Central memory CD8-positive, alpha-beta T cell (primary cell): Measurements from ENCODE around the gene NEGR1.

Experiments
- ATAC-seq: fragments of 150-1000 bp; cut with Tn5 transposase; replicated peaks from 2 replicates; pipeline ENCODE4 v1.10.0; 2022; ENCODE audit warnings: mild to moderate bottlenecking, moderate FRiP score, moderate number of reproducible peaks; ENCODE audit not compliant: poor library complexity, severe bottlenecking; ENCODE audit errors: extremely low read depth
- DNase-seq, 2 donors: peaks; one replicate each; pipeline ENCODE4 v3.0.0; 2021; ENCODE audit warnings: low spot score in 2 of 2
- H3K27ac Mint-ChIP-seq: one replicate; pipeline ENCODE4 v1.8.0; 2022; ENCODE audit warnings: low read depth, mild to moderate bottlenecking, moderate library complexity, mixed read lengths
- H3K27me3 Mint-ChIP-seq: one replicate; pipeline ENCODE4 v1.8.0; 2022; ENCODE audit warnings: mixed read lengths
- H3K36me3 Mint-ChIP-seq: one replicate; pipeline ENCODE4 v1.8.0; 2022; ENCODE audit warnings: mild to moderate bottlenecking, moderate library complexity, mixed read lengths; ENCODE audit not compliant: insufficient read depth
- H3K4me1 Mint-ChIP-seq: one replicate; pipeline ENCODE4 v1.8.0; 2022; ENCODE audit warnings: mixed read lengths
- H3K4me3 Mint-ChIP-seq: one replicate; pipeline ENCODE4 v1.8.0; 2022; ENCODE audit warnings: mild to moderate bottlenecking, moderate library complexity, mixed read lengths
- H3K9me3 Mint-ChIP-seq: one replicate; pipeline ENCODE4 v1.8.0; 2022; ENCODE audit warnings: mixed read lengths

The NEGR1 gene

GRCh38 chr1:71944006-71944405 is 338.3 kb downstream of the NEGR1 start:
- Mint-ChIP-seq H3K27ac (no peak overlapping the region), H3K36me3 (no peaks in the 10 kb centered on the region)

GRCh38 chr1:71940261-71940660 is 342.1 kb downstream of the NEGR1 start:
- Mint-ChIP-seq H3K9me3 (peaks cover 13% of the 10 kb centered on the region), H3K36me3 (no peaks in the 10 kb centered on the region), H3K27ac (no peak overlapping the region), H3K4me1 (no peaks in the 10 kb centered on the region), H3K27me3 (no peaks in the 10 kb centered on the region), H3K4me3 (no peak overlapping the region)
- ATAC-seq: no peak
- no peak for DNase-seq

More at GRCh38 chr1:71944006-71944405, 338.3 kb downstream of the NEGR1 start:
- no peaks in the 10 kb centered on the region for H3K4me1 Mint-ChIP-seq
- peaks cover 5% of the 10 kb centered on the region for H3K9me3 Mint-ChIP-seq
- H3K27me3 Mint-ChIP-seq: no peaks in the 10 kb centered on the region
- no peak overlapping the region for H3K4me3 Mint-ChIP-seq
- ATAC-seq (no peak), DNase-seq (no peak)

- Mint-ChIP-seq H3K36me3 (no peaks in the 10 kb centered on the region), H3K27me3 (no peaks in the 10 kb centered on the region), H3K27ac (no peak overlapping the region), H3K4me3 (no peak overlapping the region), H3K4me1 (no peaks in the 10 kb centered on the region), H3K9me3 (peaks cover 5% of the 10 kb centered on the region)
- no peak for DNase-seq
- no peak for ATAC-seq
These were observed 351.8 kb downstream of the NEGR1 start for GRCh38 chr1:71930511-71930910.

- Mint-ChIP-seq H3K36me3 (no peaks in the 10 kb centered on the region), H3K9me3 (peaks cover 20% of the 10 kb centered on the region), H3K4me1 (no peaks in the 10 kb centered on the region), H3K27me3 (no peaks in the 10 kb centered on the region), H3K4me3 (no peak overlapping the region), H3K27ac (no peak overlapping the region)
- ATAC-seq: no peak
- DNase-seq: no peak
These were observed 360.3 kb downstream of the NEGR1 start for GRCh38 chr1:71921935-71922559.

- Mint-ChIP-seq H3K36me3 (no peaks in the 10 kb centered on the region), H3K27ac (no peak overlapping the region), H3K4me3 (no peak overlapping the region), H3K4me1 (no peaks in the 10 kb centered on the region), H3K27me3 (no peaks in the 10 kb centered on the region), H3K9me3 (peaks cover 23% of the 10 kb centered on the region)
- ATAC-seq: no peak
- no peak for DNase-seq
These were observed 361.1 kb downstream of the NEGR1 start for GRCh38 chr1:71921204-71921603.

GRCh38 chr1:71920556-71920955 is 361.8 kb downstream of the NEGR1 start:
- Mint-ChIP-seq H3K27me3 (no peaks in the 10 kb centered on the region), H3K4me1 (no peaks in the 10 kb centered on the region), H3K36me3 (no peaks in the 10 kb centered on the region), H3K9me3 (peaks cover 27% of the 10 kb centered on the region), H3K4me3 (no peak overlapping the region), H3K27ac (no peak overlapping the region)
- DNase-seq (no peak), ATAC-seq (no peak)

GRCh38 chr1:71919811-71920509 is 362.4 kb downstream of the NEGR1 start:
- H3K4me1 Mint-ChIP-seq: no peaks in the 10 kb centered on the region
- DNase-seq (no peak), ATAC-seq (no peak)
- no peaks in the 10 kb centered on the region for H3K27me3 Mint-ChIP-seq
- H3K9me3 Mint-ChIP-seq: peaks cover 28% of the 10 kb centered on the region
- H3K4me3 Mint-ChIP-seq: no peak overlapping the region
- no peak overlapping the region for H3K27ac Mint-ChIP-seq
- H3K36me3 Mint-ChIP-seq: no peaks in the 10 kb centered on the region

- Mint-ChIP-seq H3K27ac (no peak overlapping the region), H3K27me3 (no peaks in the 10 kb centered on the region), H3K4me1 (no peaks in the 10 kb centered on the region), H3K4me3 (no peak overlapping the region), H3K9me3 (peaks cover 28% of the 10 kb centered on the region), H3K36me3 (no peaks in the 10 kb centered on the region)
- no peak for ATAC-seq
- no peak for DNase-seq
These were observed 363.7 kb downstream of the NEGR1 start for GRCh38 chr1:71918630-71919029.

GRCh38 chr1:71916894-71917293 is 365.4 kb downstream of the NEGR1 start:
- DNase-seq (no peak), ATAC-seq (no peak)
- H3K4me3 Mint-ChIP-seq: no peak overlapping the region
- H3K27ac Mint-ChIP-seq: no peak overlapping the region
- H3K9me3 Mint-ChIP-seq: peaks cover 22% of the 10 kb centered on the region
- no peaks in the 10 kb centered on the region for H3K27me3 Mint-ChIP-seq
- no peaks in the 10 kb centered on the region for H3K36me3 Mint-ChIP-seq
- no peaks in the 10 kb centered on the region for H3K4me1 Mint-ChIP-seq

GRCh38 chr1:71914626-71915025 is 367.7 kb downstream of the NEGR1 start:
- Mint-ChIP-seq H3K27ac (no peak overlapping the region), H3K4me3 (no peak overlapping the region), H3K4me1 (no peaks in the 10 kb centered on the region), H3K27me3 (no peaks in the 10 kb centered on the region), H3K36me3 (no peaks in the 10 kb centered on the region), H3K9me3 (peaks cover 20% of the 10 kb centered on the region)
- ATAC-seq (no peak), DNase-seq (no peak)

GRCh38 chr1:71908871-71909390 is 373.4 kb downstream of the NEGR1 start:
- Mint-ChIP-seq H3K9me3 (peaks cover 14% of the 10 kb centered on the region), H3K27me3 (no peaks in the 10 kb centered on the region), H3K27ac (no peak overlapping the region), H3K4me1 (no peaks in the 10 kb centered on the region), H3K36me3 (no peaks in the 10 kb centered on the region), H3K4me3 (no peak overlapping the region)
- DNase-seq (no peak), ATAC-seq (no peak)

- no peaks in the 10 kb centered on the region for H3K27me3 Mint-ChIP-seq
These were observed 374.0 kb downstream of the NEGR1 start for GRCh38 chr1:71908303-71908702.

GRCh38 chr1:71899881-71900280 is 382.5 kb downstream of the NEGR1 start:
- Mint-ChIP-seq H3K4me1 (no peaks in the 10 kb centered on the region), H3K27me3 (no peaks in the 10 kb centered on the region), H3K4me3 (no peak overlapping the region), H3K27ac (no peak overlapping the region), H3K36me3 (no peaks in the 10 kb centered on the region), H3K9me3 (peaks cover 5% of the 10 kb centered on the region)
- DNase-seq (no peak), ATAC-seq (no peak)

More at GRCh38 chr1:71908303-71908702, 374.0 kb downstream of the NEGR1 start:
- H3K36me3 Mint-ChIP-seq: no peaks in the 10 kb centered on the region
- no peak overlapping the region for H3K4me3 Mint-ChIP-seq
- H3K9me3 Mint-ChIP-seq: peaks cover 14% of the 10 kb centered on the region
- DNase-seq (no peak), ATAC-seq (no peak)
- no peak overlapping the region for H3K27ac Mint-ChIP-seq
- no peaks in the 10 kb centered on the region for H3K4me1 Mint-ChIP-seq
